ENCODE measurements around the gene ZNF23.

DNA sequence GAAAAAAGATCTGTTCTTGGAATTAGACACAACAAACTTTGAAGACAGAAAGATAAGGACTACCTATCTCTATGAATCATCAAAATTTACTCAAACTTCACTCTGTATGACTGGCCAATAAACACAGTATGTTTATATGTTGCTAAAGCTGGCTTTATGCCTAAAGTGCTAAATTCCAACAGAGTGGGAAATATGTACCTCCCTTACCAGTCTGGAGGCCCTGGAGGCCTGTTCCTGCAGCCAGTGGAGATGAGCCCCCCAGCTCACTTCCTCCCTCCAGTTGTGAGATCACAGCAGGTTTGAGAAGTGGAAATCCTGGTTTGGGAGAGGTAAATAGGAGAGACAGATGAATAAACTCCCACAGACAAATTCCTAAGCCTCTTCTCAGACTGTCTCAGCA lies 9.0 kb downstream of the ZNF23 start:
- TF ChIP-seq, protein P1, sequence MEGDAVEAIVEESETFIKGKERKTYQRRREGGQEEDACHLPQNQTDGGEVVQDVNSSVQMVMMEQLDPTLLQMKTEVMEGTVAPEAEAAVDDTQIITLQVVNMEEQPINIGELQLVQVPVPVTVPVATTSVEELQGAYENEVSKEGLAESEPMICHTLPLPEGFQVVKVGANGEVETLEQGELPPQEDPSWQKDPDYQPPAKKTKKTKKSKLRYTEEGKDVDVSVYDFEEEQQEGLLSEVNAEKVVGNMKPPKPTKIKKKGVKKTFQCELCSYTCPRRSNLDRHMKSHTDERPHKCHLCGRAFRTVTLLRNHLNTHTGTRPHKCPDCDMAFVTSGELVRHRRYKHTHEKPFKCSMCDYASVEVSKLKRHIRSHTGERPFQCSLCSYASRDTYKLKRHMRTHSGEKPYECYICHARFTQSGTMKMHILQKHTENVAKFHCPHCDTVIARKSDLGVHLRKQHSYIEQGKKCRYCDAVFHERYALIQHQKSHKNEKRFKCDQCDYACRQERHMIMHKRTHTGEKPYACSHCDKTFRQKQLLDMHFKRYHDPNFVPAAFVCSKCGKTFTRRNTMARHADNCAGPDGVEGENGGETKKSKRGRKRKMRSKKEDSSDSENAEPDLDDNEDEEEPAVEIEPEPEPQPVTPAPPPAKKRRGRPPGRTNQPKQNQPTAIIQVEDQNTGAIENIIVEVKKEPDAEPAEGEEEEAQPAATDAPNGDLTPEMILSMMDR (IDR thresholded peaks at IDR 0.05) = no peak
- no peak for TF ChIP-seq POLR2A (IDR thresholded peaks at IDR 0.05)
